Activated gamma-delta T cell treated with Interleukin-2 at 50 U/mL for 16 hours (primary cell): ENCODE results near the gene ADGRV1.

Experiments
- DNase-seq: peaks from one replicate; pipeline ENCODE4 v3.0.0-alpha.2; 2020

Gene ADGRV1

DNA sequence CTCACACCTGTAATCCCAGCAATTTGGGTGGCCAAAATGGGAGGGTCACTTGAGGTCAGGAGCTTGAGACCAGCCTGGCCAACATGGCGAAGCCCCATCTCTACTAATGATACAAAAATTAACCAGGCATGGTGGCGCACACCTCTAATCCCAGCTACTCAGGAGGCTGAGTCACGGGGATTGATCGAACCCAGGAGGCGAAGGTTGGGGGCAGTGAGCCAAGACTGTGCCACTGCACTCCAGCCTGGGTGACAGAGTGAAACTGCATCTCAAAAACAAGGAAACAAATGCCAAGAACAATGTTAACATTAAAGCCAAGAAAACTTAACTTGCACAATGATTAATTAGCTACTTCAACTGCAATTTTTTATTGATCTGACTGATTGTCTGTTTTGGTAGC, 621.9 kb downstream of the ADGRV1 start:
- DNase-seq: no peak

DNA sequence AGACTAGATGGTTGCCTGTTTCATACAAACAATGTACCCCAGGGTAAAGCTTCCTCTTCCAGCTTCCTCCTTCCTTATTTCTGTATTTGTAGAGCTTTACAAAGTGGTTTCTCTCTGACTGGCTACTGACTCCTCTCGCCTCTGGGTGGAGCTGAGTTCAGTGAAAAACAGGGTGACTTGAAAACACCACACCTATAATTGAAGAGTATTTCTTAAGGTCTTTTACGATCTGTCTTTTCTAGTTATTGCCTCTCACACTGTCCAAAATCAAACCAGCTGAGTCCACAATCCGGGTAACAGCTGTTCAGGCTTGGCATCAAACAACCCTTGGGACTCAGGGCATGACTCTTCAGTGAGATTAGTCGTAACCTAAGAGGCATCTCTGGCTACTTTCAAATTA, 624.2 kb downstream of the ADGRV1 start:
- DNase-seq: no peak

- no peak for DNase-seq
Observed at GRCh38 chr5:91183743-91184142, 625.1 kb downstream of the ADGRV1 start.

DNA sequence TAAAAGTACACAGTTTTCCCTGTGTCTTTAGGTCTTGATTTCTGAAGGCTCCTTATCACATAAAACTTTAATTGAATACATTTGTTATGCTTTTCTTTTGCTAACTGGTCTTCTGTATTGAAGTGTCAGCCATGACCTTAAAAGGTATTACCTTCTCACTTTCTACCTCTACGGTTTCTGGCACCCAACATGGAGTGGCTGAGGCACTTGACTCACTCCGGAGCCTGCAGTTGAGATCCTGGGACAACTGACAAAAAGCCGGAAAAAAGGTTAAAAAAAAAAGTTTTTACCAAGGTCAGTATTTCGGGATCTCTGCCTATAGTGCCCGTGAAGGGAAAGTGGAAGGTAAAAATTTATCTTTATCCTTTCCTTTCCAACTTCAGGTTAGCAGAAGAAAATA, 627.5 kb downstream of the ADGRV1 start:
- DNase-seq: no peak

- no peak for DNase-seq
Observed at GRCh38 chr5:91187032-91187431, 628.4 kb downstream of the ADGRV1 start.

- DNase-seq: no peak
Observed at GRCh38 chr5:91188755-91189154, 630.2 kb downstream of the ADGRV1 start.

- no peak for DNase-seq
Observed at GRCh38 chr5:91189480-91190313, 631.1 kb downstream of the ADGRV1 start.

- no peak for DNase-seq
Observed at GRCh38 chr5:91190314-91190690, 631.7 kb downstream of the ADGRV1 start.

- DNase-seq: no peak
Observed at GRCh38 chr5:91194824-91195381, 636.3 kb downstream of the ADGRV1 start.

- no peak for DNase-seq
Observed at GRCh38 chr5:91200692-91201091, 642.1 kb downstream of the ADGRV1 start.

DNA sequence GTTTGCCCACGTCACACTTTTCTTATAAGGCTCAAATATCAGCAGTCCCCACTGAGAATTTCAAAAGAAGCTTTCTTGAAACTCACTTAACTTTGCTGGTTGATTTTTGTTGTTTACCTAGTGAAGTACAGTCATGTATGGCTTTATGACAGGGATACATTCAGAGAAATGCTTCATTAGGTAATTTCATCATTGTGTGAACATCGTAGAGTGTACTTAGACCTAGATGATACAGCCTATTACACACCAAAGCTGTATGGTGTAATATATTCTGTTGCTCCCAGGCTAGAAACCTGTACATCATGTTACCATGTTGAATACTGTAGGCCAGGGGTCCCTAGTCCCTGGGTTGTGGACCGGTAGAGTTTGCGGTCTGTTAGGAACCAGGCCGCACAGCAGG, 647.5 kb downstream of the ADGRV1 start:
- DNase-seq: no peak

DNA sequence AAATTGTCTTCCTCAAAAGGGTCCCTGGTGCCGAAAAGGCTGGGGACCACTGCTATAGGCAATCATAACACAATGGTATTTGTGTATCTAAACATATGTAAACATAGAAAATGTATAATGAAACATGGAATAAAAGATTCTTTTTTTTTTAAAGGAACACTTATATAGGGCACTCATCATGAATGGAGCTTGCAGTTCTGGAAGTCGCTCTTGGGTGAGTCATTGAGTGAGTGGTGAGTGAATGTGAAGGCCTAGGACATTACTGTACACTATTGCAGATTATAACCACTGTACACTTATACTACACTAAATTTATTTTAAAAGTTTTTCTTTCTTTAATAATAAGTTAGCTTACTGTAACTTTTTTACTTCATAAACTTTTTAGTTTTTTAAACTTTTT, 648.1 kb downstream of the ADGRV1 start:
- no peak for DNase-seq

GRCh38 chr5:91207248-91207647, 648.7 kb downstream of the ADGRV1 start:
- DNase-seq: no peak

DNA sequence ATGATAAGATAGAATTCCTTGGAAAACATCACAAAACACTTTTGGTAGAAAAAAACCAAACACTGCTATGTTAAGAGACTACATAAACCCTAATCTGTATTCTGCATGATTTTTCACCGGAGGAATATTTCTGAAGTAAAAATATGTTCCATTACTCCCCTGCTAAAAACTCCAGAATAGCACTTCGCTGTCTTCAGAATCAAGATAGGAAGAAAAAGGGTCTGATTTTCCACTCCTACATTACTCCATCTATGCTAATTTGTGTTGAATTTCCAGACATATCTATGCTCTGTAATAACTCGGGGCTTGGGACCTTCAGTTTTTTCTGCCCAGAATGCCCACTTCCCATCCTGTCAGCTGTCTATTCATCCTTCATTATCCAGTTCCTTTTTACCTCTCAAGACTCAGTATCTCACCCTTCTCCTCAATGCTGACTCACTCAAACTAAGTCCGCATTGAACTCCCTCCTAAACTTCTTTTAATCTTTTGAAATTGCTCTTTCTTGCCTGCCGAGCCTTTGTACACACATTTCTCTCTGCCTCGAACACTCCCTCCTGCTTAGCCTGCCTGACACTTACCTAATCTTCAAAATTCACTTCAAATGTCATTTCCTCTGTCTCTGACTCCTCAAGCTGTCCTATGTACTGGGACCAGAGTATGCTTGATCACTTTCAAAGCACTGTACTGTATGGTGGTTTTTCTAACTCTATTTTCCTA, 653.6 kb downstream of the ADGRV1 start:
- no peak for DNase-seq

DNA sequence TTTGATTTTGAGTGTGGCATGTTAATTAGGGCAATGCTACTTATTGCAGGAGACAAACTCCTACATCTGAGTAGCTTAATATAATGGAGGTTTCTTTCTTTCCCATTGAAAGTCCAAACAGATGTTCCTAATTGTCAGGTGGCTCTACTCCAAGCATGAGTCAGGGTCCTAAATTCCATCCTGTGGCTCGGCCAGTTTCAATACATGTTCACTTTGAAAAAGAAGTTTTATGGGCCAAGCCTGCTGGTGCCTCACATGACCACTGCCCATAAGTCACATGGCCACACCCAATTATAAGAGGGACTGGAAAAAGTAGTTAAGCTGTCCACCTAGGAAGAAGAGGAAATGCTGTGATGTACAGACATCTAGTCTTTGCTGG, 654.1 kb downstream of the ADGRV1 start:
- no peak for DNase-seq
